Measurements from ENCODE around the gene STX18. TPM values are rescaled to one million over a fixed set of nuclear protein-coding genes. Genes with fewer than 3 reads are reported as not detected.

STX18 gene
- total RNA-seq, 6 experiments from 2014 or later: 11.7 to 18.4 (median 15.8) TPM

- DNase-seq (no peak), ATAC-seq (no peak)
- H3K27ac ChIP-seq: no peak overlapping the region
- H3K9me3 ChIP-seq: no peaks in the 10 kb centered on the region
- no peak overlapping the region for H3K4me3 ChIP-seq
- no peaks in the 10 kb centered on the region for H3K36me3 ChIP-seq
- WGBS (ENCODE audit: insufficient coverage, low coverage, low lambda C conversion rate, missing lambda C conversion rate): 92% methylated on average over 9 of the region's 9 CpGs
- TF ChIP-seq POLR2A (IDR thresholded peaks at IDR 0.05) (no peak), CTCF (IDR thresholded peaks at IDR 0.05) (no peak)
- H3K27me3 ChIP-seq: no peaks in the 10 kb centered on the region
- H3K4me1 ChIP-seq: peaks cover 0 to 10% (median 3%) of the 10 kb centered on the region in 4 donors
- intact Hi-C loops (cut with DNase I): no loop called here
These were observed 7.2 kb downstream of the STX18 start for GRCh38 chr4:4534515-4535145.

- peaks cover 0 to 10% (median 3%) of the 10 kb centered on the region in 4 donors for H3K4me1 ChIP-seq
- 90% methylated on average over 7 of the region's 8 CpGs for WGBS (ENCODE audit: insufficient coverage, low coverage, low lambda C conversion rate, missing lambda C conversion rate)
- no peaks in the 10 kb centered on the region for H3K9me3 ChIP-seq
- no peaks in the 10 kb centered on the region for H3K36me3 ChIP-seq
- H3K27ac ChIP-seq: no peak overlapping the region
- DNase-seq: no peak
- H3K27me3 ChIP-seq: no peaks in the 10 kb centered on the region
- no peak overlapping the region for H3K4me3 ChIP-seq
- intact Hi-C loops (cut with DNase I): no loop called here
- no peak for TF ChIP-seq CTCF (IDR thresholded peaks at IDR 0.05)
- no peak for TF ChIP-seq POLR2A (IDR thresholded peaks at IDR 0.05)
- no peak for ATAC-seq
These were observed 8.2 kb downstream of the STX18 start for GRCh38 chr4:4533461-4534169.

- ATAC-seq (no peak), DNase-seq (no peak)
- intact Hi-C loops (cut with DNase I): no loop called here
- Histone ChIP-seq H3K27me3 (no peaks in the 10 kb centered on the region), H3K9me3 (no peaks in the 10 kb centered on the region), H3K27ac (no peak overlapping the region), H3K4me3 (no peak overlapping the region), H3K4me1 (peaks cover 0 to 10% (median 3%) of the 10 kb centered on the region in 4 donors), H3K36me3 (no peaks in the 10 kb centered on the region)
- TF ChIP-seq POLR2A (IDR thresholded peaks at IDR 0.05): no peak
- no peak for TF ChIP-seq CTCF (IDR thresholded peaks at IDR 0.05)
- 96% methylated on average over 3 of the region's 3 CpGs for WGBS (ENCODE audit: insufficient coverage, low coverage, low lambda C conversion rate, missing lambda C conversion rate)
These were observed 9.3 kb downstream of the STX18 start for GRCh38 chr4:4532371-4533154.

- intact Hi-C loops (cut with DNase I): no loop called here
- ATAC-seq (no peak), DNase-seq (no peak)
- Histone ChIP-seq H3K36me3 (no peaks in the 10 kb centered on the region), H3K9me3 (no peaks in the 10 kb centered on the region), H3K4me1 (peaks cover 0 to 10% (median 0%) of the 10 kb centered on the region in 4 donors), H3K27ac (no peak overlapping the region), H3K4me3 (no peak overlapping the region), H3K27me3 (no peaks in the 10 kb centered on the region)
- 100% methylated on average over 1 of the region's 5 CpGs for WGBS (ENCODE audit: insufficient coverage, low coverage, low lambda C conversion rate, missing lambda C conversion rate)
- no peak for TF ChIP-seq POLR2A (IDR thresholded peaks at IDR 0.05)
- no peak for TF ChIP-seq CTCF (IDR thresholded peaks at IDR 0.05)
These were observed 12.5 kb downstream of the STX18 start for GRCh38 chr4:4529392-4529791.

Measured in right lobe of liver (tissue), 6 donors.